GM19324 (cell line): ENCODE results near the gene GNAS.
"Not testable (repeated sequence)": the region's sequence is repeated elsewhere in the genome, so short reads cannot be mapped to it uniquely, and the experiment has no call there.

Experiments used
- ATAC-seq: cut with Tn5 transposase; IDR thresholded peaks from one replicate; pipeline ENCODE4 v1.9.1; 2021; ENCODE audit warnings: mild to moderate bottlenecking, moderate library complexity; ENCODE audit not compliant: unreplicated experiment, low FRiP score

GNAS gene

GRCh38 chr20:58826271-58826670, 26.2 kb upstream of the GNAS start:
- ATAC-seq: no peak

- ATAC-seq: no peak
These were observed 24.4 kb upstream of the GNAS start for GRCh38 chr20:58828136-58828535.

GRCh38 chr20:58828804-58829203, 23.7 kb upstream of the GNAS start:
- ATAC-seq: not testable (repeated sequence)

- ATAC-seq: no peak
These were observed 23.0 kb upstream of the GNAS start for GRCh38 chr20:58829531-58829941.

GRCh38 chr20:58832457-58832856, 20.1 kb upstream of the GNAS start:
- no peak for ATAC-seq

- no peak for ATAC-seq
These were observed 18.6 kb upstream of the GNAS start for GRCh38 chr20:58833921-58834320.

GRCh38 chr20:58835231-58835630, 17.3 kb upstream of the GNAS start:
- no peak for ATAC-seq

GRCh38 chr20:58836616-58837204, 15.8 kb upstream of the GNAS start:
- ATAC-seq: no peak

- no peak for ATAC-seq
These were observed 14.8 kb upstream of the GNAS start for GRCh38 chr20:58837717-58838116.

GRCh38 chr20:58838174-58838573, 14.3 kb upstream of the GNAS start:
- ATAC-seq: no peak

- no peak for ATAC-seq
These were observed 13.0 kb upstream of the GNAS start for GRCh38 chr20:58839474-58839874.

- no peak for ATAC-seq
These were observed 12.3 kb upstream of the GNAS start for GRCh38 chr20:58839991-58840747.

GRCh38 chr20:58840816-58841538, 11.5 kb upstream of the GNAS start:
- ATAC-seq: no peak

- no peak for ATAC-seq
These were observed 10.8 kb upstream of the GNAS start for GRCh38 chr20:58841539-58842264.

- no peak for ATAC-seq
These were observed 10.2 kb upstream of the GNAS start for GRCh38 chr20:58842276-58842675.

- no peak for ATAC-seq
These were observed 9.4 kb upstream of the GNAS start for GRCh38 chr20:58843128-58843556.

GRCh38 chr20:58845706-58846105, 6.8 kb upstream of the GNAS start:
- ATAC-seq: no peak

GRCh38 chr20:58847463-58847862, 5.1 kb upstream of the GNAS start:
- no peak for ATAC-seq

GRCh38 chr20:58850693-58851174, 1.8 kb upstream of the GNAS start, which contains the start of gene GNAS-AS1:
Gene GNAS-AS1, minus strand, starts transcription at chr20:58850902.
- peak; percentile 83 for ATAC-seq

GRCh38 chr20:58851221-58851968, 1.1 kb upstream of the GNAS start:
- no peak for ATAC-seq
